NK-92 (cell line): ENCODE results near the gene RS1.

Experiments
- DNase-seq: peaks from one replicate; lab custom pipeline; 2025; ENCODE audit not compliant: unreplicated experiment; lab: John Stamatoyannopoulos, UW

RS1 gene

GRCh38 chrX:18668071-18668835, 3.7 kb downstream of the RS1 start:
- no peak for DNase-seq

- DNase-seq, result no peak
These were observed 5.3 kb downstream of the RS1 start for GRCh38 chrX:18666614-18667013.

GRCh38 chrX:18664947-18665346, 7.0 kb downstream of the RS1 start:
- DNase-seq, result no peak

- no peak for DNase-seq
These were observed 10.6 kb downstream of the RS1 start for GRCh38 chrX:18661273-18661672.

- no peak for DNase-seq
These were observed 16.8 kb downstream of the RS1 start for GRCh38 chrX:18654875-18655836.

GRCh38 chrX:18652636-18653035, 19.3 kb downstream of the RS1 start:
- no peak for DNase-seq

- DNase-seq, result no peak
These were observed 21.2 kb downstream of the RS1 start for GRCh38 chrX:18650662-18651061.

GRCh38 chrX:18649498-18649951, 22.4 kb downstream of the RS1 start:
- DNase-seq, result no peak

GRCh38 chrX:18647621-18648020, 24.3 kb downstream of the RS1 start:
- DNase-seq, result no peak

- no peak for DNase-seq
These were observed 28.1 kb downstream of the RS1 start for GRCh38 chrX:18643853-18644252.

- DNase-seq, result no peak
These were observed 28.7 kb downstream of the RS1 start for GRCh38 chrX:18643243-18643642.

- DNase-seq, result no peak
These were observed 31.2 kb downstream of the RS1 start for GRCh38 chrX:18640686-18641085.

- no peak for DNase-seq
These were observed 32.6 kb downstream of the RS1 start for GRCh38 chrX:18639280-18639679.

- DNase-seq, result no peak
These were observed 33.5 kb downstream of the RS1 start for GRCh38 chrX:18638398-18638797.

GRCh38 chrX:18630934-18631333, 41.0 kb downstream of the RS1 start:
- no peak for DNase-seq

GRCh38 chrX:18624599-18624998, 47.3 kb downstream of the RS1 start:
- no peak for DNase-seq

- DNase-seq, result no peak
These were observed 51.6 kb downstream of the RS1 start for GRCh38 chrX:18620349-18620748.

GRCh38 chrX:18619288-18619687, 52.6 kb downstream of the RS1 start:
- no peak for DNase-seq

GRCh38 chrX:18617407-18617750, 54.5 kb downstream of the RS1 start:
- DNase-seq, result no peak

GRCh38 chrX:18616688-18617406, 55.1 kb downstream of the RS1 start:
- DNase-seq, result no peak

- DNase-seq, result no peak
These were observed 57.8 kb downstream of the RS1 start for GRCh38 chrX:18613930-18614639.
